ENCODE results near the gene PKIB.

PKIB gene

GRCh38 chr6:122649701-122650100 lies 39.5 kb downstream of the PKIB start:
- ChIA-PET POLR2A (no interaction called here), CTCF (no interaction called here)
- Histone ChIP-seq H3K4me3 (ENCODE audit: control insufficient read depth in 1 of 7, extremely low read depth in 1 of 7, insufficient read depth in 4 of 7, low read depth in 2 of 7, low read length in 6 of 7) (no peak overlapping the region), H3K4me1 (ENCODE audit: control extremely low read depth in 1 of 4, control insufficient read depth in 4 of 4, insufficient read depth in 4 of 4, low read length in 3 of 4) (no peaks in the 10 kb centered on the region), H3K27ac (ENCODE audit: insufficient read depth in 1 of 2, low read depth in 1 of 2, low read length in 2 of 2, poor library complexity in 1 of 2, severe bottlenecking in 2 of 2) (no peak overlapping the region), H3K9me3 (ENCODE audit: control extremely low read depth in 1 of 5, control insufficient read depth in 4 of 5, insufficient read depth in 2 of 5, low read depth in 1 of 5, low read length in 4 of 5) (no peaks in the 10 kb centered on the region), H3K36me3 (ENCODE audit: control insufficient read depth in 4 of 4, insufficient read depth in 4 of 4, low read length in 3 of 4) (no peaks in the 10 kb centered on the region), H3K27me3 (replicated peaks in 2 of 5; ENCODE audit: control insufficient read depth in 4 of 5, insufficient read depth in 5 of 5, low read length in 4 of 5) (no peaks in the 10 kb centered on the region)
- WGBS (ENCODE audit: insufficient coverage), result 100% methylated on average over 3 of the region's 3 CpGs
- no peak for DNase-seq

GRCh38 chr6:122650403-122650802 lies 40.2 kb downstream of the PKIB start:
- Histone ChIP-seq H3K9me3 (ENCODE audit: control extremely low read depth in 1 of 5, control insufficient read depth in 4 of 5, insufficient read depth in 2 of 5, low read depth in 1 of 5, low read length in 4 of 5) (no peaks in the 10 kb centered on the region), H3K36me3 (ENCODE audit: control insufficient read depth in 4 of 4, insufficient read depth in 4 of 4, low read length in 3 of 4) (no peaks in the 10 kb centered on the region), H3K4me3 (ENCODE audit: control insufficient read depth in 1 of 7, extremely low read depth in 1 of 7, insufficient read depth in 4 of 7, low read depth in 2 of 7, low read length in 6 of 7) (no peak overlapping the region), H3K27me3 (replicated peaks in 2 of 5; ENCODE audit: control insufficient read depth in 4 of 5, insufficient read depth in 5 of 5, low read length in 4 of 5) (no peaks in the 10 kb centered on the region), H3K4me1 (ENCODE audit: control extremely low read depth in 1 of 4, control insufficient read depth in 4 of 4, insufficient read depth in 4 of 4, low read length in 3 of 4) (no peaks in the 10 kb centered on the region), H3K27ac (ENCODE audit: insufficient read depth in 1 of 2, low read depth in 1 of 2, low read length in 2 of 2, poor library complexity in 1 of 2, severe bottlenecking in 2 of 2) (no peak overlapping the region)
- ChIA-PET POLR2A (no interaction called here), CTCF (no interaction called here)
- no peak for DNase-seq

- Histone ChIP-seq H3K9me3 (ENCODE audit: control extremely low read depth in 1 of 5, control insufficient read depth in 4 of 5, insufficient read depth in 2 of 5, low read depth in 1 of 5, low read length in 4 of 5) (no peaks in the 10 kb centered on the region), H3K27ac (ENCODE audit: insufficient read depth in 1 of 2, low read depth in 1 of 2, low read length in 2 of 2, poor library complexity in 1 of 2, severe bottlenecking in 2 of 2) (no peak overlapping the region), H3K4me3 (ENCODE audit: control insufficient read depth in 1 of 7, extremely low read depth in 1 of 7, insufficient read depth in 4 of 7, low read depth in 2 of 7, low read length in 6 of 7) (no peak overlapping the region), H3K4me1 (ENCODE audit: control extremely low read depth in 1 of 4, control insufficient read depth in 4 of 4, insufficient read depth in 4 of 4, low read length in 3 of 4) (no peaks in the 10 kb centered on the region), H3K27me3 (replicated peaks in 2 of 5; ENCODE audit: control insufficient read depth in 4 of 5, insufficient read depth in 5 of 5, low read length in 4 of 5) (no peaks in the 10 kb centered on the region), H3K36me3 (ENCODE audit: control insufficient read depth in 4 of 4, insufficient read depth in 4 of 4, low read length in 3 of 4) (no peaks in the 10 kb centered on the region)
- ChIA-PET POLR2A (no interaction called here), CTCF (no interaction called here)
- 100% methylated on average over 1 of the region's 3 CpGs for WGBS (ENCODE audit: insufficient coverage)
- DNase-seq, result no peak
Observed at GRCh38 chr6:122651031-122651430, 40.8 kb downstream of the PKIB start.

- ChIA-PET CTCF (no interaction called here), POLR2A (no interaction called here)
- Histone ChIP-seq H3K27me3 (replicated peaks in 2 of 5; ENCODE audit: control insufficient read depth in 4 of 5, insufficient read depth in 5 of 5, low read length in 4 of 5) (no peaks in the 10 kb centered on the region), H3K4me3 (ENCODE audit: control insufficient read depth in 1 of 7, extremely low read depth in 1 of 7, insufficient read depth in 4 of 7, low read depth in 2 of 7, low read length in 6 of 7) (no peak overlapping the region), H3K9me3 (ENCODE audit: control extremely low read depth in 1 of 5, control insufficient read depth in 4 of 5, insufficient read depth in 2 of 5, low read depth in 1 of 5, low read length in 4 of 5) (no peaks in the 10 kb centered on the region), H3K27ac (ENCODE audit: insufficient read depth in 1 of 2, low read depth in 1 of 2, low read length in 2 of 2, poor library complexity in 1 of 2, severe bottlenecking in 2 of 2) (no peak overlapping the region), H3K4me1 (ENCODE audit: control extremely low read depth in 1 of 4, control insufficient read depth in 4 of 4, insufficient read depth in 4 of 4, low read length in 3 of 4) (no peaks in the 10 kb centered on the region), H3K36me3 (ENCODE audit: control insufficient read depth in 4 of 4, insufficient read depth in 4 of 4, low read length in 3 of 4) (no peaks in the 10 kb centered on the region)
- DNase-seq, result no peak
Observed at GRCh38 chr6:122651604-122652003, 41.4 kb downstream of the PKIB start.

- ChIA-PET POLR2A (no interaction called here), CTCF (no interaction called here)
- H3K9me3 ChIP-seq (ENCODE audit: control extremely low read depth in 1 of 5, control insufficient read depth in 4 of 5, insufficient read depth in 2 of 5, low read depth in 1 of 5, low read length in 4 of 5), result no peaks in the 10 kb centered on the region
- no peak overlapping the region for H3K4me3 ChIP-seq (ENCODE audit: control insufficient read depth in 1 of 7, extremely low read depth in 1 of 7, insufficient read depth in 4 of 7, low read depth in 2 of 7, low read length in 6 of 7)
- 100% methylated on average over 1 of the region's 2 CpGs for WGBS (ENCODE audit: insufficient coverage)
- H3K36me3 ChIP-seq (ENCODE audit: control insufficient read depth in 4 of 4, insufficient read depth in 4 of 4, low read length in 3 of 4), result no peaks in the 10 kb centered on the region
- H3K27me3 ChIP-seq (replicated peaks in 2 of 5; ENCODE audit: control insufficient read depth in 4 of 5, insufficient read depth in 5 of 5, low read length in 4 of 5), result no peaks in the 10 kb centered on the region
- DNase-seq, result no peak
- H3K27ac ChIP-seq (ENCODE audit: insufficient read depth in 1 of 2, low read depth in 1 of 2, low read length in 2 of 2, poor library complexity in 1 of 2, severe bottlenecking in 2 of 2), result no peak overlapping the region
- no peaks in the 10 kb centered on the region for H3K4me1 ChIP-seq (ENCODE audit: control extremely low read depth in 1 of 4, control insufficient read depth in 4 of 4, insufficient read depth in 4 of 4, low read length in 3 of 4)
Observed at GRCh38 chr6:122652431-122652830, 42.2 kb downstream of the PKIB start.

- DNase-seq, result no peak
- Histone ChIP-seq H3K27ac (ENCODE audit: insufficient read depth in 1 of 2, low read depth in 1 of 2, low read length in 2 of 2, poor library complexity in 1 of 2, severe bottlenecking in 2 of 2) (no peak overlapping the region), H3K27me3 (replicated peaks in 2 of 5; ENCODE audit: control insufficient read depth in 4 of 5, insufficient read depth in 5 of 5, low read length in 4 of 5) (no peaks in the 10 kb centered on the region), H3K9me3 (ENCODE audit: control extremely low read depth in 1 of 5, control insufficient read depth in 4 of 5, insufficient read depth in 2 of 5, low read depth in 1 of 5, low read length in 4 of 5) (no peaks in the 10 kb centered on the region), H3K4me3 (ENCODE audit: control insufficient read depth in 1 of 7, extremely low read depth in 1 of 7, insufficient read depth in 4 of 7, low read depth in 2 of 7, low read length in 6 of 7) (no peak overlapping the region), H3K36me3 (ENCODE audit: control insufficient read depth in 4 of 4, insufficient read depth in 4 of 4, low read length in 3 of 4) (no peaks in the 10 kb centered on the region), H3K4me1 (ENCODE audit: control extremely low read depth in 1 of 4, control insufficient read depth in 4 of 4, insufficient read depth in 4 of 4, low read length in 3 of 4) (no peaks in the 10 kb centered on the region)
- WGBS (ENCODE audit: insufficient coverage), result no CpG with 5 or more reads among the region's 2 CpGs
- POLR2A ChIA-PET, result no interaction called here
- CTCF ChIA-PET, result no interaction called here
Observed at GRCh38 chr6:122653094-122653493, 42.9 kb downstream of the PKIB start.

GRCh38 chr6:122654012-122654411 lies 43.8 kb downstream of the PKIB start:
- Histone ChIP-seq H3K4me1 (ENCODE audit: control extremely low read depth in 1 of 4, control insufficient read depth in 4 of 4, insufficient read depth in 4 of 4, low read length in 3 of 4) (no peaks in the 10 kb centered on the region), H3K36me3 (ENCODE audit: control insufficient read depth in 4 of 4, insufficient read depth in 4 of 4, low read length in 3 of 4) (no peaks in the 10 kb centered on the region), H3K27me3 (replicated peaks in 2 of 5; ENCODE audit: control insufficient read depth in 4 of 5, insufficient read depth in 5 of 5, low read length in 4 of 5) (no peaks in the 10 kb centered on the region), H3K9me3 (ENCODE audit: control extremely low read depth in 1 of 5, control insufficient read depth in 4 of 5, insufficient read depth in 2 of 5, low read depth in 1 of 5, low read length in 4 of 5) (no peaks in the 10 kb centered on the region), H3K4me3 (ENCODE audit: control insufficient read depth in 1 of 7, extremely low read depth in 1 of 7, insufficient read depth in 4 of 7, low read depth in 2 of 7, low read length in 6 of 7) (no peak overlapping the region), H3K27ac (ENCODE audit: insufficient read depth in 1 of 2, low read depth in 1 of 2, low read length in 2 of 2, poor library complexity in 1 of 2, severe bottlenecking in 2 of 2) (no peak overlapping the region)
- no CpG with 5 or more reads among the region's 2 CpGs for WGBS (ENCODE audit: insufficient coverage)
- DNase-seq, result no peak
- POLR2A ChIA-PET, result no interaction called here
- CTCF ChIA-PET, result no interaction called here

GRCh38 chr6:122657601-122658000 lies 47.4 kb downstream of the PKIB start:
- H3K27ac ChIP-seq (ENCODE audit: insufficient read depth in 1 of 2, low read depth in 1 of 2, low read length in 2 of 2, poor library complexity in 1 of 2, severe bottlenecking in 2 of 2), result no peak overlapping the region
- ChIA-PET CTCF (interaction anchor here (1.0 to 2.0 kb wide), 3 partner anchors 16 to 181 kb away, joined by 3 to 5 read pairs (median 3); no protein-coding TSS in a partner anchor), POLR2A (no interaction called here)
- no peaks in the 10 kb centered on the region for H3K9me3 ChIP-seq (ENCODE audit: control extremely low read depth in 1 of 5, control insufficient read depth in 4 of 5, insufficient read depth in 2 of 5, low read depth in 1 of 5, low read length in 4 of 5)
- no CpG with 5 or more reads among the region's 1 CpG for WGBS (ENCODE audit: insufficient coverage)
- H3K36me3 ChIP-seq (ENCODE audit: control insufficient read depth in 4 of 4, insufficient read depth in 4 of 4, low read length in 3 of 4), result no peaks in the 10 kb centered on the region
- no peak for DNase-seq
- no peak overlapping the region for H3K4me3 ChIP-seq (ENCODE audit: control insufficient read depth in 1 of 7, extremely low read depth in 1 of 7, insufficient read depth in 4 of 7, low read depth in 2 of 7, low read length in 6 of 7)
- no peaks in the 10 kb centered on the region for H3K4me1 ChIP-seq (ENCODE audit: control extremely low read depth in 1 of 4, control insufficient read depth in 4 of 4, insufficient read depth in 4 of 4, low read length in 3 of 4)
- H3K27me3 ChIP-seq (replicated peaks in 2 of 5; ENCODE audit: control insufficient read depth in 4 of 5, insufficient read depth in 5 of 5, low read length in 4 of 5), result no peaks in the 10 kb centered on the region
